GM18508 (cell line): ENCODE data around the gene PPIG.
"Not testable (repeated sequence)": the region's sequence is repeated elsewhere in the genome, so short reads cannot be mapped to it uniquely, and the experiment has no call there.

Source experiments
- ATAC-seq: cut with Tn5 transposase; IDR thresholded peaks from one replicate; pipeline ENCODE4 v1.9.1; 2021; ENCODE audit warnings: moderate number of reproducible peaks; ENCODE audit not compliant: insufficient read depth, unreplicated experiment

PPIG gene

GRCh38 chr2:169584005-169584877, at the start of gene PPIG:
TSS of gene PPIG (plus strand) at chr2:169584351. CDS start at chr2:169604042, 19,691 bp downstream.
- ATAC-seq, result peak; percentile 75

- not testable (repeated sequence) for ATAC-seq
These were observed 44.7 kb upstream of the PPIG start for GRCh38 chr2:169539460-169539859.

- no peak for ATAC-seq
These were observed 44.0 kb upstream of the PPIG start for GRCh38 chr2:169540146-169540545.

GRCh38 chr2:169542433-169542832, 41.7 kb upstream of the PPIG start:
- no peak for ATAC-seq

GRCh38 chr2:169546756-169547155, 37.4 kb upstream of the PPIG start:
- ATAC-seq, result no peak

DNA sequence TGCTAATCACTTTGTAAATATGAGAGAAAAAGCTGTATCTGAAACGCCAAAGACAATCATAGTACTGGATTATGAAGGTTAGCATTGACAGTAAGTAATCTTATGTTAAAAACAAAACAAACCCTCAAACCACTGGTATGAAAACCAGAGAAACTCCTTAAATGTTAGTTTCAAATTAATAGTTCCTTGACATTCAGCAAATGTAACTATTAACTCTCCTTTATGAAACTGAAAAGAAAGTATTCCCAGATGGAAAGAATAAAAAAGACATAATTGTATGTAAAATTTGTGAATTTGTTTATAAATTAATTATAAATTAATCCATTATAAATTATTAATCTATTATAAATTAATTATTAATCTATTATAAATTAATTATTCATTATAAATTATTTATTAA, 22.8 kb upstream of the PPIG start:
- no peak for ATAC-seq

DNA sequence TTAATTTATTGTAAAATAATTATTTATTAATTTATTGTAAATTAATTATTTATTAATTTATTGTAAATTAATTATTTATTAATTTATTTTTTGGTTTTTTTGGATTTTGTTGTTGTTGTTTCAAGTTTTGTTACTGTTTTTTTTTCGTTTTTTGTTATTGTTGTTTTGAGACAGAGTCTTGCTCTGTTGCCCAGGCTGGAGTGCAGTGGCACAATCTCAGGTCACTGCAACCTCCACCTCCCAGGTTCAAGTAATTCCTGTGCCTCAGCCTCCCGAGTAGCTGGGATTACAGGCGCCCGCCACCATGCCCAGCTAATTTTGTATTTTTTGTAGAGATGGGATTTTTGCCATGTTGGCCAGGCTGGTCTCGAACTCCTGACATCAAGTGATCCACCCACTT, 22.1 kb upstream of the PPIG start:
- not testable (repeated sequence) for ATAC-seq

- no peak for ATAC-seq
These were observed 21.6 kb upstream of the PPIG start for GRCh38 chr2:169562519-169562918.

- no peak for ATAC-seq
These were observed 18.5 kb upstream of the PPIG start for GRCh38 chr2:169565686-169566085.

GRCh38 chr2:169569948-169570347, 14.2 kb upstream of the PPIG start:
- no peak for ATAC-seq

- not testable (repeated sequence) for ATAC-seq
These were observed 13.4 kb upstream of the PPIG start for GRCh38 chr2:169570752-169571151.

DNA sequence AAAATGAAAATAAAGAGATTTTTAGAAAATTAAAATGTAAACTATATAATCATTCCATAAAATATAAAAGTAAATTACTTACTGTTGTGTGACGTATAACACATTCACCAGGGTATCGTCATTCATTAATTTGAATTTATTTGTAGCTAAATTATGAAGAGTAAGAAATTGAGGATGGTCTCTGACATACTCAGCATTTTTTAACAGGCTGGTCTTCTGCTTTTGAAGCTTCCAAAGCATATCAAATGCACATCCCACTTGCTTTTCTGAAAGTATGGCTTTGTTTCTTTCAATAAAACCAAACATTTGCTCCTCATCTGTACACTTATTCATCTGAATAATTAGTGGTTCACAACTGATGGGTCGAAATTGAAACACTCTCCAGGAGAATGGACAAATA, 12.6 kb upstream of the PPIG start:
- no peak for ATAC-seq

GRCh38 chr2:169572189-169572588, 12.0 kb upstream of the PPIG start:
- ATAC-seq, result no peak

DNA sequence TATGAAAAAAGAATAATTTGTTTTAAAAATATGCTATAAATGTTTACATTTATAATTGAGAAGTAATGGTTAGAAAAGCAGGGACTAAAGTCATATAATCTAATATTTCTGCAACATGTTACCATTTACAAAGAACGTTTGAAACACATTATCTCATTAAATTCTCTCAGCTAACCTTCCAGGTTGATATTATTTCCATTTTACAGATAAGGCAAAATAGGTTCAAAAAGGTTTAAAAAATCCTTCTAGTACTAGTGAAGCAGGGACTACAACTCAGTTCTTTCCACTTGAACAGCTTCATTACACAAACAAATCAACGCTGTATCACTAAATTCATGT, 11.4 kb upstream of the PPIG start:
- no peak for ATAC-seq

- ATAC-seq, result peak; percentile 90
These were observed 10.8 kb upstream of the PPIG start, which contains the start of gene FASTKD1 for GRCh38 chr2:169573160-169573973. TSS of gene FASTKD1 (minus strand) at chr2:169573865. CDS start at chr2:169572029, 1,836 bp downstream.

DNA sequence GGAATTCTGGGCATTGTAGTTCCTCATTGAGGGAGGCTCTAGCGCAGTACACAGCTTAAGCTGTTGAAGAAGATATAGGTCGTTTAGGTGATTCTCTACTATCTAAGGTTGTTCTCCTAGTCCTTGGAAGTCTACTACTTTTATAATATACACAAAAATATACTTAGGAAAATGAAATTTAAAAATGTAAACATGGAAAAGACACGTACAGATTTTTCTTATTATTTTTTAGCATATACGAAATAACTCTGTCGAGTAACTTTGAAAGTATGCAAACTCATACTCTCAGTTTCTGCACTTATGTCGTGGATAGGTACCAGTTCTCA, 10.2 kb upstream of the PPIG start:
- no peak for ATAC-seq

- not testable (repeated sequence) for ATAC-seq
These were observed 9.6 kb upstream of the PPIG start for GRCh38 chr2:169574539-169574938.

DNA sequence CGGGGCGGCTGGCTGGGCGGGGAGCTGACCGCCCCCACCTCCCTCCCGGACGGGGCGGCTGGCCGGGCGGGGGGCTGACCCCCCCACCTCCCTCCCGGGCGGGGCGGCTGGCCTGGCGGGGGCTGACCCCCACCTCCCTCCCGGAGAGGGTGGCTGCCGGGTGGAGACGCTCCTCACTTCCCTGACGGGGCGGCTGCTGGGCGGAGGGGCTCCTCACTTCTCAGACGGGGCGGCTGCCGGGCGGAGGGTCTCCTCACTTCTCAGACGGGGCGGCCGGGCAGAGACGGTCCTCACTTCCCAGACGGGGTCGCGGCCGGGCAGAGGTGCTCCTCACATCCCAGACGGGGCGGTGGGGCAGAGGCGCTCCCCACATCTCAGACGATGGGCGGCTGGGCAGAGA, 8.9 kb upstream of the PPIG start:
- ATAC-seq, result not testable (repeated sequence)

DNA sequence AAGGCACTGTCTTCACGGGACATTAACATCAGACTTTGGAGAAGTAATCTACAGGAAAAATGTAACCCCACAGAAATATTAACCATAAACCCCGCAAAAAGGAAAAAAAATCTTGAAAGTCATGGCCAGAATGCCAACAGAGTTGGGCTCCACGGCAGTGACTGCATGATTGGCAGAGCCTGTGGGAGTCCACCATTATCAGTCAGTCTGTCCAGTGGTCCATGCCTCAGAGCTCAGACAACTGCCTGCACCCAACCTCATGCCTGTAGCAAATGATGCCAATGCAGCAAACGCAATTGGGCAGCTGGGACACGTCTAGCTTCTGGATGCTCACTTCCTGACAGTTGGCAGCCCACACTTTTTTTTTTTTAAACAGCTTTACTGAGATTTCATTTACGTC, 5.1 kb upstream of the PPIG start:
- ATAC-seq, result no peak

DNA sequence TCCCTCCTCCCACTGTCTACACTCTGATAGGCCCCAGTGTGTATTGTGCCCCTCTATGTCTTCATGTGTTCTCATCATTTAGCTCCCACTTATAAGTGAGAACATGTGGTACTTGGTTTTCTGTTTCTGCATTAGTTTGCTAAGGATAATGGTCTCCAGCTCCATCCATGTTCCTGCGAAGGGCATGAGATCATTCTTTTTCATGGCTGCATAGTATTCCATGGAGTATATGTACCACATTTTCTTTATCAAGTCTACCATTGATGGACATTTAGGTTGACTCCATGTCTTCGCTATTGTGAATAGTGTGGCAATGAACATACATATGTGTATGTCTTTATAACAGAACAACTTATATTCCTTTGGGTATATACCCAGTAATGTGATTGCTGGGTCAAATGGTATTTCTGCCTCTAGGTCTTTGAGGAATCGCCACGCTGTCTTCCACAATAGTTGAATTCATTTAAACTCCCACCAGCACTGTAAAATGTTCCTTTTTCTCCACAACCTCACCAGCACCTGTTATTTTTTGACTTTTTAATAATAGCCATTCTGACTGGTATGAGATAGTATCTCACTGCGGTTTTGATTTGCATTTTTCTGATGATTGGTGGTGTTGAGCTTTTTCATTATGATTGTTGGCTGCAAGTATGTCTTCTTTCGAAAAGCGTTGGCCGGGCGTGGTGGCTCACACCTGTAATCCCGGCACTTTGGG, 1.4 kb upstream of the PPIG start:
- ATAC-seq, result not testable (repeated sequence)

GRCh38 chr2:169583518-169583917, 633 bp upstream of the PPIG start:
- no peak for ATAC-seq
